Type B pancreatic cell (in vitro differentiated cells): ENCODE data around the gene ARMS2. TPM values are rescaled to one million over a fixed set of nuclear protein-coding genes. Genes with fewer than 3 reads are reported as not detected.

Experiments used
- DNase-seq: peaks from one replicate; pipeline ENCODE4 v3.0.0; 2021; ENCODE audit warnings: mixed read lengths; ENCODE audit not compliant: unreplicated experiment; ENCODE audit errors: extremely low spot score
- H3K27ac Mint-ChIP-seq: 2 replicates; pipeline ENCODE4 v1.8.0; 2021; ENCODE audit warnings: mild to moderate bottlenecking, mixed read lengths
- H3K27me3 Mint-ChIP-seq: 2 replicates; pipeline ENCODE4 v1.8.0; 2021; ENCODE audit warnings: mixed read lengths
- H3K36me3 Mint-ChIP-seq: 2 replicates; pipeline ENCODE4 v1.8.0; 2021; ENCODE audit warnings: mixed read lengths
- H3K4me1 Mint-ChIP-seq: one replicate; pipeline ENCODE4 v1.8.0; 2021; ENCODE audit warnings: mixed read lengths; ENCODE audit not compliant: unreplicated experiment
- H3K4me3 Mint-ChIP-seq: 2 replicates; pipeline ENCODE4 v1.8.0; 2021; ENCODE audit warnings: mild to moderate bottlenecking, mixed read lengths
- H3K9me3 Mint-ChIP-seq: 2 replicates; pipeline ENCODE4 v1.8.0; 2021; ENCODE audit warnings: mixed read lengths
- total RNA-seq: library from RNA; stranded (reverse); gene quantifications from 2 replicates; pipeline ENCODE4 v1.2.1, GENCODE V29; 2021; ENCODE audit warnings: low replicate concordance
- TF ChIP-seq, protein P1 (sequence below): fragments of 200-600 bp; sonication (generic); conservative IDR thresholded peaks from 2 replicates; pipeline ENCODE4 v1.5.0; 2021; ENCODE audit warnings: antibody characterized with exemption, mild to moderate bottlenecking

Gene ARMS2
- total RNA-seq, 1 donor from 2014 or later, result not detected

DNA sequence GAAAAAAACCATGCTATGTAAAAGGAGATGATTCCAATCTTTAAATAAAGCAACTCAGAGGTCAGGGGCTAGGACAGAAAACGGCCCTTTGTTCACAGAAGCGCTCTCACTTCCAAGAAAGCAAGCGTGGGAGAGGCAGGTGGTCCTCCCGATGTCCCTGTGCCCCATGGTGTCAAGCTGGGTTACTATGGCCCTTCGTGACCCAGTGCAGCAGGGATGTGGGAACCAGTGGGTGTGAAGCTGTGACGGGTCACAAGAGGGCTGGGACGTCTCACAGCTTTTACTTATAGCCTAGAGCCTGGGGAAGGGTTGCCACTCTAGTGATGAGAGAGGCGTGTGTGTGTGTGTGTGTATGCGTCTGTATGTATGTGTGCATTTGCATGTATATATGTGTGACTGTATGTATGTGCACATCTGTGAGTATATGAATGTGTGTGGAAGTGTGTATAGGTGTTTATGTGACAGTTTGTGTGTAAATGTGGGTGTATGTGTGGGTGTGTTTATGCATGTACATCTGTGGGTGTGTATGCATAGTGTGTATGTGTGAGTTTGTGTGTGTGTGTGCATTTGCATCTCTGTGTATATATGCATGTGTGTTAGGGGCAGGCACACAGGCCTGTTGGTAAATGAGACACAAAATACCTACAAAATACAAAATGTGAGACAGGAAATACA lies 32.1 kb downstream of the ARMS2 start:
- Mint-ChIP-seq H3K9me3 (peaks cover 3% of the 10 kb centered on the region), H3K4me1 (peaks cover 19% of the 10 kb centered on the region), H3K4me3 (no peak overlapping the region), H3K27ac (no peak overlapping the region), H3K27me3 (peaks cover 7% of the 10 kb centered on the region), H3K36me3 (no peaks in the 10 kb centered on the region)
- DNase-seq, result no peak
- TF ChIP-seq, protein P1, sequence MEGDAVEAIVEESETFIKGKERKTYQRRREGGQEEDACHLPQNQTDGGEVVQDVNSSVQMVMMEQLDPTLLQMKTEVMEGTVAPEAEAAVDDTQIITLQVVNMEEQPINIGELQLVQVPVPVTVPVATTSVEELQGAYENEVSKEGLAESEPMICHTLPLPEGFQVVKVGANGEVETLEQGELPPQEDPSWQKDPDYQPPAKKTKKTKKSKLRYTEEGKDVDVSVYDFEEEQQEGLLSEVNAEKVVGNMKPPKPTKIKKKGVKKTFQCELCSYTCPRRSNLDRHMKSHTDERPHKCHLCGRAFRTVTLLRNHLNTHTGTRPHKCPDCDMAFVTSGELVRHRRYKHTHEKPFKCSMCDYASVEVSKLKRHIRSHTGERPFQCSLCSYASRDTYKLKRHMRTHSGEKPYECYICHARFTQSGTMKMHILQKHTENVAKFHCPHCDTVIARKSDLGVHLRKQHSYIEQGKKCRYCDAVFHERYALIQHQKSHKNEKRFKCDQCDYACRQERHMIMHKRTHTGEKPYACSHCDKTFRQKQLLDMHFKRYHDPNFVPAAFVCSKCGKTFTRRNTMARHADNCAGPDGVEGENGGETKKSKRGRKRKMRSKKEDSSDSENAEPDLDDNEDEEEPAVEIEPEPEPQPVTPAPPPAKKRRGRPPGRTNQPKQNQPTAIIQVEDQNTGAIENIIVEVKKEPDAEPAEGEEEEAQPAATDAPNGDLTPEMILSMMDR, result no peak

GRCh38 chr10:122487174-122487765 lies 32.8 kb downstream of the ARMS2 start:
- Mint-ChIP-seq H3K27me3 (peaks cover 7% of the 10 kb centered on the region), H3K27ac (no peak overlapping the region), H3K9me3 (no peaks in the 10 kb centered on the region), H3K4me3 (no peak overlapping the region), H3K36me3 (no peaks in the 10 kb centered on the region), H3K4me1 (peaks cover 24% of the 10 kb centered on the region)
- DNase-seq, result no peak
- TF ChIP-seq, protein P1, result no peak

DNA sequence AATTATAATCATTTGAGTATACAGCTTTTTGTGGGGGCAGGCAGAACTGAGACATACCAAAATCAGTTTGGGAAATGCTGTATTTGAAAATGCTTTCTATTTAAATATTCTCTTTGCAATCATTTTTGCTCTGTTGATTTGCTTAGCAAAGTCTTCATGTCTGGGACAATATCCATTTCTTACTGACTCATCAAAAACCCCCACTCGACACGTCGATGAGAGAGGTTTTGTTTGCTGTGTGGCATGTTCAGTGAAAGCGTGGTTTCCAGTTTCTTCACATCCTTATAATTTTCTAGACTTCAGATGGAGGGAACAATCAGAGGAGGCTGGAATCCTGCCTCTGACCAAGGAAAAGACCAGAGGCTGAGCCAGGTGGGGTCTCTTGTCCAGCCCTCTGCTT lies 35.8 kb downstream of the ARMS2 start:
- TF ChIP-seq, protein P1, result no peak
- H3K27ac Mint-ChIP-seq, result no peak overlapping the region
- H3K4me3 Mint-ChIP-seq, result no peak overlapping the region
- DNase-seq, result no peak
- H3K36me3 Mint-ChIP-seq, result no peaks in the 10 kb centered on the region
- peaks cover 11% of the 10 kb centered on the region for H3K27me3 Mint-ChIP-seq
- H3K9me3 Mint-ChIP-seq, result no peaks in the 10 kb centered on the region
- peaks cover 31% of the 10 kb centered on the region for H3K4me1 Mint-ChIP-seq

GRCh38 chr10:122490786-122491680 lies 36.6 kb downstream of the ARMS2 start:
- TF ChIP-seq, protein P1, result no peak
- peaks cover 11% of the 10 kb centered on the region for H3K27me3 Mint-ChIP-seq
- no peak overlapping the region for H3K4me3 Mint-ChIP-seq
- no peak overlapping the region for H3K27ac Mint-ChIP-seq
- no peak for DNase-seq
- no peaks in the 10 kb centered on the region for H3K9me3 Mint-ChIP-seq
- peaks cover 30% of the 10 kb centered on the region for H3K4me1 Mint-ChIP-seq
- H3K36me3 Mint-ChIP-seq, result no peaks in the 10 kb centered on the region

DNA sequence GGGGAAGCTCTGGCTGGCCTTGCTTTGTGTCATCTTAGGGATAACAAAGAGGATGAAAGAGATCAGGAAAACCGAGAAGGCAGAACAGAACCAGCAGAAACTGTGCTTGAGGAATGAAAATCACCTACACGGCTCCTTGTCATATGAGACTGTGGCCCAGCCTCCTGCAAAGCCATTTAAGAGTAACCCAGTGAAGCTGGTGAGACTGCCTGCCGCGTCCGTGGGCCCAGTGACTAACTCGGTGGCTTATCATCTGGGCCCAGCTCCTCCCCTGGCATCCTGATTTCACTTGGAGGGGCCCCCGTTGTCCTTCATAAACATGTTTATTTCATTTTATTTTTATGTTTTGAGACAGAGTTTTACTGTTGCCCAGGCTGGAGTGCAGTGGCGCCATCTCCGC lies 37.6 kb downstream of the ARMS2 start:
- TF ChIP-seq, protein P1, result no peak
- H3K27me3 Mint-ChIP-seq, result peaks cover 11% of the 10 kb centered on the region
- no peaks in the 10 kb centered on the region for H3K36me3 Mint-ChIP-seq
- peaks cover 29% of the 10 kb centered on the region for H3K4me1 Mint-ChIP-seq
- H3K9me3 Mint-ChIP-seq, result no peaks in the 10 kb centered on the region
- DNase-seq, result no peak
- H3K4me3 Mint-ChIP-seq, result no peak overlapping the region
- no peak overlapping the region for H3K27ac Mint-ChIP-seq
